Endodermal cell (in vitro differentiated cells): Measurements from ENCODE around the gene UNC13A. TPM values are rescaled to one million over a fixed set of nuclear protein-coding genes. Genes with fewer than 3 reads are reported as not detected.

Experiments used
- DNase-seq: peaks from one replicate; pipeline ENCODE4 v3.0.0-alpha.2; 2017
- H3K27ac ChIP-seq: 2 replicates; pipeline ENCODE4 v1.5.1; 2013; ENCODE audit warnings: mild to moderate bottlenecking, low read depth, low read length, moderate library complexity
- H3K27me3 ChIP-seq: 2 replicates; pipeline ENCODE4 v1.6.1; 2013; ENCODE audit warnings: mild to moderate bottlenecking, low read length, moderate library complexity; ENCODE audit not compliant: insufficient read depth, control insufficient read depth, poor library complexity, severe bottlenecking
- H3K36me3 ChIP-seq: 2 replicates; pipeline ENCODE4 v1.7.0; 2013; ENCODE audit warnings: mild to moderate bottlenecking, low read length, moderate library complexity; ENCODE audit not compliant: control insufficient read depth, insufficient read depth
- H3K4me1 ChIP-seq: one replicate; pipeline ENCODE4 v1.7.0; 2013; ENCODE audit warnings: low read length; ENCODE audit not compliant: control insufficient read depth, insufficient read depth
- H3K4me3 ChIP-seq: 2 replicates; pipeline ENCODE4 v1.5.1; 2013; ENCODE audit warnings: mild to moderate bottlenecking, low read length, moderate library complexity
- H3K9ac ChIP-seq: 2 replicates; pipeline ENCODE4 v1.6.1; 2013; ENCODE audit warnings: mild to moderate bottlenecking, low read length, moderate library complexity; ENCODE audit not compliant: poor library complexity, severe bottlenecking; ENCODE audit errors: extremely low read depth
- H3K9me3 ChIP-seq: 2 replicates; pipeline ENCODE4 v1.6.1; 2013; ENCODE audit warnings: mild to moderate bottlenecking, low read length, moderate library complexity; ENCODE audit not compliant: control insufficient read depth
- H3K27ac Mint-ChIP-seq: 2 replicates; pipeline ENCODE4 v1.8.0; 2020; ENCODE audit warnings: mixed read lengths
- H3K27me3 Mint-ChIP-seq: 2 replicates; pipeline ENCODE4 v1.8.0; 2021; ENCODE audit warnings: mild to moderate bottlenecking, mixed read lengths; ENCODE audit not compliant: insufficient read depth
- H3K36me3 Mint-ChIP-seq: 2 replicates; pipeline ENCODE4 v1.8.0; 2020; ENCODE audit warnings: low read depth, mixed read lengths
- H3K4me1 Mint-ChIP-seq: 2 replicates; pipeline ENCODE4 v1.8.0; 2020; ENCODE audit warnings: mixed read lengths
- H3K4me3 Mint-ChIP-seq: 2 replicates; pipeline ENCODE4 v1.8.0; 2020; ENCODE audit warnings: mild to moderate bottlenecking, moderate library complexity, mixed read lengths
- H3K9me3 Mint-ChIP-seq: 2 replicates; pipeline ENCODE4 v1.8.0; 2020; ENCODE audit warnings: mild to moderate bottlenecking, mixed read lengths
- WGBS, 2 experiments: methylation state at CpG; one replicate each; pipeline versions ENCODE4 v1.1.5 to v1.1.7; 2013; ENCODE audit warnings: missing lambda C conversion rate in 2 of 2, mixed read lengths in 1 of 2; ENCODE audit not compliant: insufficient coverage in 1 of 2, insufficient read length in 1 of 2; 5-methylcytosine and 5-hydroxymethylcytosine counted together
- total RNA-seq, 2 donors: library from RNA; stranded (reverse); fragmentation: NEBNext Ultra II Directional in 1 of 2; extraction: Animal tissue kit (Norgen Biotek cat#: 25700) in 1 of 2; gene quantifications; 2 replicates in 1 of 2; 3 replicates in 1 of 2; pipeline ENCODE4 v1.2.1, GENCODE V29; 2021
- TF ChIP-seq, protein P1 (sequence below): fragments of 200-600 bp; sonication (generic); conservative IDR thresholded peaks from 2 replicates; pipeline ENCODE4 v1.5.0; 2021; ENCODE audit warnings: antibody characterized with exemption, mild to moderate bottlenecking

UNC13A gene
- total RNA-seq, 2 donors from 2014 or later: 5.6 to 10.7 TPM

GRCh38 chr19:17711851-17712250 is 23.7 kb upstream of the UNC13A start:
- H3K4me1 ChIP-seq: no peaks in the 10 kb centered on the region
- DNase-seq: no peak
- Mint-ChIP-seq H3K4me3 (no peak overlapping the region), H3K27ac (no peak overlapping the region), H3K27me3 (peaks cover 11% of the 10 kb centered on the region), H3K9me3 (no peaks in the 10 kb centered on the region), H3K4me1 (no peaks in the 10 kb centered on the region), H3K36me3 (no peaks in the 10 kb centered on the region)
- WGBS, 2 experiments: 88 to 90% methylated on average over 3 to 6 of the region's 6 CpGs
- no peak overlapping the region for H3K4me3 ChIP-seq
- H3K36me3 ChIP-seq: no peaks in the 10 kb centered on the region
- H3K9me3 ChIP-seq: no peaks in the 10 kb centered on the region
- H3K9ac ChIP-seq: no peak overlapping the region
- no peak overlapping the region for H3K27ac ChIP-seq
- TF ChIP-seq, protein P1, sequence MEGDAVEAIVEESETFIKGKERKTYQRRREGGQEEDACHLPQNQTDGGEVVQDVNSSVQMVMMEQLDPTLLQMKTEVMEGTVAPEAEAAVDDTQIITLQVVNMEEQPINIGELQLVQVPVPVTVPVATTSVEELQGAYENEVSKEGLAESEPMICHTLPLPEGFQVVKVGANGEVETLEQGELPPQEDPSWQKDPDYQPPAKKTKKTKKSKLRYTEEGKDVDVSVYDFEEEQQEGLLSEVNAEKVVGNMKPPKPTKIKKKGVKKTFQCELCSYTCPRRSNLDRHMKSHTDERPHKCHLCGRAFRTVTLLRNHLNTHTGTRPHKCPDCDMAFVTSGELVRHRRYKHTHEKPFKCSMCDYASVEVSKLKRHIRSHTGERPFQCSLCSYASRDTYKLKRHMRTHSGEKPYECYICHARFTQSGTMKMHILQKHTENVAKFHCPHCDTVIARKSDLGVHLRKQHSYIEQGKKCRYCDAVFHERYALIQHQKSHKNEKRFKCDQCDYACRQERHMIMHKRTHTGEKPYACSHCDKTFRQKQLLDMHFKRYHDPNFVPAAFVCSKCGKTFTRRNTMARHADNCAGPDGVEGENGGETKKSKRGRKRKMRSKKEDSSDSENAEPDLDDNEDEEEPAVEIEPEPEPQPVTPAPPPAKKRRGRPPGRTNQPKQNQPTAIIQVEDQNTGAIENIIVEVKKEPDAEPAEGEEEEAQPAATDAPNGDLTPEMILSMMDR: no peak
- no peaks in the 10 kb centered on the region for H3K27me3 ChIP-seq

DNA sequence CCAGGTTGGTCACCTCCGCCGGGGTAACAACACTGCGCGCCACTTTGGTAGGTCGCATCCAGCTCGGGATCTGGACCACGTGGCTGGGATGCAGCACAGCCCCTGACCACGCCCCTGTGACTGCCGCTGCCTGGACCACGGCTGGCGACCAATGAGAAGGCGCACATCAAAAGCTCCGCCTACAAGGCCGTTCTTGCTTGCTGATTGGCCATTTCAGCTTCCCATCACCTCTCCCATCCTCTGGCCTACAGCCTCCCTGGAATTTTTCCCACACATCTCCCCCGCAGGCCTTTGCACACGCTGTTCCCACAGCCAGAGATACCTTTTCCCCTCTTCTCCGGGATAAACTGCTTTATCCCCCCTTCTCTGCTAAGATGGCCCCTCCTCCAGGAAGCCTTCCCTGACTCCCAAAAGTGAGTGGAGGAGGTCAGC is 18.6 kb upstream of the UNC13A start:
- TF ChIP-seq, protein P1: no peak
- peak; percentile 95 for DNase-seq
- H3K4me3 Mint-ChIP-seq: no peak overlapping the region

GRCh38 chr19:17703824-17704463 is 15.8 kb upstream of the UNC13A start:
- Mint-ChIP-seq H3K27ac (no peak overlapping the region), H3K4me1 (no peaks in the 10 kb centered on the region), H3K27me3 (peaks cover 22% of the 10 kb centered on the region), H3K4me3 (no peak overlapping the region), H3K9me3 (no peaks in the 10 kb centered on the region), H3K36me3 (no peaks in the 10 kb centered on the region)
- Histone ChIP-seq H3K36me3 (no peaks in the 10 kb centered on the region), H3K4me3 (no peak overlapping the region), H3K9ac (no peak overlapping the region), H3K27me3 (no peaks in the 10 kb centered on the region), H3K4me1 (no peaks in the 10 kb centered on the region), H3K9me3 (no peaks in the 10 kb centered on the region), H3K27ac (no peak overlapping the region)
- 78 to 92% methylated on average over 10 to 11 of the region's 11 CpGs for WGBS, 2 experiments
- peak; percentile 91 for DNase-seq
- TF ChIP-seq, protein P1: peak; percentile 91

More for the DNA sequence above, 18.6 kb upstream of the UNC13A start:
- no peaks in the 10 kb centered on the region for H3K4me1 ChIP-seq
- no peak overlapping the region for H3K9ac ChIP-seq
- H3K27ac Mint-ChIP-seq: no peak overlapping the region
- no peak overlapping the region for H3K4me3 ChIP-seq
- no peak overlapping the region for H3K27ac ChIP-seq
- no peaks in the 10 kb centered on the region for H3K4me1 Mint-ChIP-seq
- no peaks in the 10 kb centered on the region for H3K9me3 ChIP-seq
- no peaks in the 10 kb centered on the region for H3K36me3 Mint-ChIP-seq
- no peaks in the 10 kb centered on the region for H3K27me3 ChIP-seq
- peaks cover 19% of the 10 kb centered on the region for H3K27me3 Mint-ChIP-seq
- no peaks in the 10 kb centered on the region for H3K36me3 ChIP-seq
- 37 to 62% methylated on average over 11 to 17 of the region's 17 CpGs for WGBS, 2 experiments
- H3K9me3 Mint-ChIP-seq: no peaks in the 10 kb centered on the region
